GM18858 (cell line): ENCODE measurements around the gene CASS4.

Experiments
- ATAC-seq: cut with Tn5 transposase; IDR thresholded peaks from one replicate; pipeline ENCODE4 v1.9.1; 2021; ENCODE audit not compliant: unreplicated experiment

Gene CASS4

GRCh38 chr20:56442389-56443365 lies 30.6 kb downstream of the CASS4 start:
- ATAC-seq: no peak

- ATAC-seq: no peak
Observed at GRCh38 chr20:56443654-56444540, 31.8 kb downstream of the CASS4 start.

DNA sequence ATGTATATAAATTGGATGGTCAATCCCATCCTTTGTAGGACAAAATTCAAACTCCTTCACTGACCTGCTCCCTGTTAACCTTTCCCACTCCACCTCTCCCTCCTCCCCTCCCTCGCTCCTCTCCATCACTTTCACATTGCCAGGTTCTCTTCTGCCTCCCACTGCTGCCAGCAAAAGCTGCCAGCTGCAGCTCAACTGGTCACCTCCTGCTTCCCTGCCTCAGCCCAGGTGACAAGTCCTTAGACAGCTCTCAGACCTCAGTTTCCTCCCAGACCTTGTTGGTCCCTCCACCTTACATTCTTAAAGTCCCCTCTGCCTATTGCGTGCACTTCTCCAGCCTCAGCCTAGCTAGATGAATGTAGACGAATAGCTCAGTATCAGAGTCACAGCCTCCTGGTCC lies 33.1 kb downstream of the CASS4 start:
- no peak for ATAC-seq

DNA sequence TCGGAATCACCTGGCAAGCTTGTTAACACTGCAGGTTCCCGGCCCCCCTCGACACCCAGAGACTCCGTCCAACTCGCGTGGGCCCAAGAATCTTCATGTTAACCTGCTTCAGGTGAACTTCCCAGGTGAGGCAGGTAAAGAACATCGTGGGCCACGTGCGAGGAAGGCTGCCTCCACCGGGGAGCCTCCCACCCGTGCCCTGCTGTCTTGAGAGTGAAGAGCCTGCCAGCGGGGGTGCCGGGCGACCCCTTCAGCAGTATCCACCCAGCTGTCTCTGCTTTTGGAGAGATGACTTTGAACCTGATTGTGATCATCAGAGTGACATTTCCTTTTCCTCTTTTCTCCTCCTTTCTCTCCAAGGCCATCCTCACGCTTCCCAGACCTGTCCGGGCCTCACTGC lies 33.5 kb downstream of the CASS4 start:
- no peak for ATAC-seq

DNA sequence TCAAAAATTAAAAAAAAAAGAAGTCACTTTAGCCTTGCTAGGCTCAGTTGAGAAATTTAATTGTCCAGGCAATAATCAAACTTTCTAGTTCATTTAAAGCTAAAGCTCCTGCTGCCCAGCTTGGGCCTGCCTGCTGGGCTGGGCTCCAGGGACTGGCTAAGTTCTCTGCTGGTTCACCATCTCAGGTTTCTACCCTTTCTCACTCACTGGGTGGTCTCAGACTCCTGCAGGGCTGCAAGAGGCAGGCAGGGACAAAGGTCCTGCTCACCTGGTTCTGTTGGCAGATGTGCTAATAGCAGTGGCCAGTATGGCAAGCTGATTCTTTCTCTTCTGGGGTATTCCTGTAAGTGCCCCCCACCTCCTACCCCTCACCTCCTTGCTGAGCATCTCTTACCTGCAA lies 35.2 kb downstream of the CASS4 start:
- ATAC-seq: no peak

GRCh38 chr20:56449459-56449858 lies 37.4 kb downstream of the CASS4 start:
- ATAC-seq: no peak

GRCh38 chr20:56451056-56451765 lies 39.2 kb downstream of the CASS4 start:
- no peak for ATAC-seq

- peak; percentile 67 for ATAC-seq
Observed at GRCh38 chr20:56453352-56453751, 41.3 kb downstream of the CASS4 start.

DNA sequence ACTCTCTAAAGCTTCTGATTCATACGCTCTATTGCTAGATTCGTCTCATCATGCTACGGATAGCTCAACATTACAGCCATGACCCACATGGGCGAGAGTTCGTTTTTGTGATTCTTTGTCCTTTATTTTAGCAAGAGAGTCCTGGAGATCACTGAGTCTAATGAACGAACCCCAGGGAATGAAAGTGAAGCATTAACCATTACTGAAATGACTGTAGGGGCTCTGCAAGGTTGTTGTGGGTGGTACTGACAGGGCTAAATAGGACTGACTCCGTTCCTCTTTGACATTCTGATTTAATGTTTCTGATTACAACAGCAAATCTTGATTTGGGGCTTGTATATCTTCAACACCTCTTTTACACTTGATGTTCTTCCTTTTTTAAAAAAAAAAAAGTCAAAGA lies 42.7 kb downstream of the CASS4 start:
- ATAC-seq: peak; percentile 80

DNA sequence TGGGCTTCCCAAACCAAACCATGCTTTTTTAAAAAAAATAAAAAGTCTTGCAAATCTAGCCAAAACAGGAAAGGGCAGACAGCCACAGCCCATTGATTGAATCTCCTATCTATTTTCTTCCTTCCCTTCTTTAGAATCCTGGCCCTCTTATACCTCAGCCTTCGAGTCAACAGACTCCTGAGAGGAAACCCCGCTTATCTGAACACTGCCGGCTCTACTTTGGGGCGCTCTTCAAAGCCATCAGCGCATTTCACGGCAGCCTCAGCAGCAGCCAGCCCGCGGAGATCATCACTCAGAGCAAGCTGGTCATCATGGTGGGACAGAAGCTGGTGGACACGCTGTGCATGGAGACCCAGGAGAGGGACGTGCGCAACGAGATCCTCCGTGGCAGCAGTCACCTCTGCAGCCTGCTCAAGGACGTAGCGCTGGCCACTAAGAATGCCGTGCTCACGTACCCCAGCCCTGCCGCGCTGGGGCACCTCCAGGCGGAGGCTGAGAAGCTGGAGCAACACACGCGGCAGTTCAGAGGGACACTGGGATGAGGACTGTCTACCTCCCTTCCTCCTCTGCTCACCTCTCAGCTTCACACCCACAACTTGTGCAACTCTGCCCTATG lies 46.3 kb downstream of the CASS4 start:
- ATAC-seq: no peak

DNA sequence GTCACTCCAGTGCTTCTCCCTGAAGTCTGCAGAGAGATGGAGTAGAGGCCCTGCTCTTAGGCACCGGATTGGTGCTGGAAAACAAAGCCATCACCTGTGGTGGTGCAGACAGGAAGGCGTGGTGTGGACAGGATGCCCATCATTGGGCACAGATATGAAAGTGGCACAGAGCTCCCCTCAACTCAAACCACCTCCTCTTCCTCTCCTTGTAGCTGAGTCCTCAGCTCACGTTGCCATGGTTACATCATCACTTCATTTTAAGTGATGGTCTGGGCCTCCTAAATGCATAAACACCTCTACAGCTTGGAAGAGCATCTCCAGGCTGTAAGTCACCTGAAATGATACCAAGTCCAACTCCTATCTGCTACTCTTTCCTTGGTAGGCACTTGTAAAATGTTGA lies 48.4 kb downstream of the CASS4 start:
- ATAC-seq: no peak

- ATAC-seq: no peak
Observed at GRCh38 chr20:56461576-56461975, 49.5 kb downstream of the CASS4 start.

DNA sequence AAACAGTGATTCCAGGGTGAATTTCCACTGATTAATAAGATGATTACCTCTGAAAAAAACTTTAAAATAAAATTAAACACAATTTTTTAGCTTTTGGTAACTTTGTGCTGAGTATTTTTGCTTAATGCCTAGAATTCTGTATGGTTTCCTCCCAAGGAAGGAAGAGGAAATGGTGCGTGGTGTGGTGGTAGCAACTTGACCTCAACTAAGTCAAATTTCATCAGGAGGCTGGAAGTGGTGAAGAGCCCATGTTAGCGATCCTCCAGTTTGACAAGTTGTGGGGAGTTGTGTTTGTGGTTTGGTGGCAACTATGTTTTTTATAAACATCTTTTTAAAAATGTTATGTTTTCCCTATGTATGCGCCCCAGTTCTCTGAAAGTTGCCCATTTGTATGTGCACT lies 51.4 kb downstream of the CASS4 start:
- no peak for ATAC-seq

GRCh38 chr20:56465997-56466396 lies 53.9 kb downstream of the CASS4 start:
- no peak for ATAC-seq

DNA sequence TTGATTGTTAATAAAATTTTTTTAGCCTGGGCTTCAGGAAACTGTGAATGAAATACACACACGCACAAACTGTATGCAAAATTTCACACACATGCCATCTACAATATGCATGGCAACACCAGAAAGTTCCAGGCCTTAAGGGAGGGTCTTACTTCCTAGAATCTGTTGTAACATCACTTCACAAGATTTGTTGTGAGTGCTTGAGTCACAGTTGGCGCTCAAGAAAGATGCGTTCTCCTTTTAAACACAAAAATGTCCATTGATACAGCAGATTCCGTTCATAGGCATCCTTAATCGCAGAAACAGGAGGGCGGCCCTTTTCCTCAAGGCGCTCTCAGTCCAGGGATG lies 55.9 kb downstream of the CASS4 start:
- no peak for ATAC-seq

DNA sequence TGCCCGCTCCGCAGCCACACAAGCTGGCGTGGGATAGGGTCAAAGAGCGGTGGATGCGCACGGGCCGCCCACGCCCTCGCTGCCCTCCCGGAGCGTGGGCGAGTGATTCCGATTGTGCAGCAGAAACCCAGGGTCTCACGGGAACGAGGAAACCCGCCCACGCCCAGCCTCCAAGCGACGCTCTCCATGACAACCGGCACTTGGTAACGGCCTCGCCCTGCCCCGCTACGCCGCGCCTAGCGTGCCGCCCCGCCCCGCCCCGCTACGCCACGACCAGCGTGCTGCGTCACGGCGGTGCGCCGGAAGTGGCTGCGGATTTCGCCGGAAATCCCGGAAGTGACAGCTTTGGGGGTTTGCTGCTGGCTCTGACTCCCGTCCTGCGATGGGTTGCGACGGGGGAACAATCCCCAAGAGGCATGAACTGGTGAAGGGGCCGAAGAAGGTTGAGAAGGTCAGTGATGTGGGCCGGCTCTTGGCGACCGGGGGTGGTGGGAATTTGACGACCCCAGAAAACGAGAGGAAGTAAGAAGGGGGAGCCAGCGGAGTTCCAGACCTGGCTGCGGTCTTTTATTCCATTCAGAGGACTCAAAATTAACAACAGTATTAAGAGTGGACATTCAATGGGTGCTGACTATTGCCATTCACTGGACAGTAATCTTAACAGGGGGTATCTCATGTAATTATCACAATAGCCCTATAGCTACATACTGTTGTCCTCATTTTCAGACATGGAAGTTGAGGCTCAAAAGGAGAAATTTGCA lies 56.4 kb downstream of the CASS4 start, which contains the start of gene RTF2:
TSS of gene RTF2 (plus strand) at position 312 of the 761 bp plus-strand sequence. CDS start at position 383, 71 bp downstream.
- ATAC-seq: peak; percentile 94

DNA sequence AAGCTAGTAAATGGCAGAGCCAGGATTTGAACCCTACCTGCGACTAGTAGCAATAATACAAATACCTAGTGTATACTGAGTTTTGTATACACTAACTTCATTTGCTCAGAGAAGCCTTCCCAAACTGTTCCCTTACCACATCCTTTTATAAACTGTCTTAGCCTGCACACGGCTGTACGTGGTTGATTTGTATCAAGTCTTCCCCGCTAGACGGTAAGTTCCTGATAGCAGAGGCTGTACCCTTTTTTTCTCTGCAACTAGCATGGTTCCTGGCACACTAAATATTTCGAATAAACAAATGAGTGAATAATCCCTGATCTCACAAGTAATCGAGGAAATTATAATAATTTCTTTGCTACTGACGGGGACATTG lies 57.0 kb downstream of the CASS4 start:
- no peak for ATAC-seq

DNA sequence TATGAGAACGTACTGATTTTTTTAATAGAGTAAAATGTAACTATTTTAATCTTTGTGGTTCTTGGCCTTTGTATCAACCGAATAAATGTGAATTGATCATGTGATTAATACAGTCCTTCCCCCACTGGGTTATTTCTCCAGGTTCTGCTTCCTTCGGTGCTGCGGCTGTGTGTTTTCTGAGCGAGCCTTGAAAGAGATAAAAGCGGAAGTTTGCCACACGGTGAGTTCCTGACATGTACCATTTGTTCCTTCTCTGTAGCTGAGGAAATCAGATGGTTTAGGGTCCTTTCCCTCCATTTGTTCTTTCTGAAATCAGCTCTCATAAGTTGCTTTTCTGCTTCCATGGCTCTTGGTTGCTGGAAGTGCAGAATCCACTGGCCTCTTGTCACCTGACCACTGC lies 71.9 kb downstream of the CASS4 start:
- ATAC-seq: no peak

- ATAC-seq: no peak
Observed at GRCh38 chr20:56487216-56487615, 75.2 kb downstream of the CASS4 start.

GRCh38 chr20:56488566-56488965 lies 76.5 kb downstream of the CASS4 start:
- ATAC-seq: no peak
